MCF 10A (cell line): ENCODE data around the gene THRA. TPM values are rescaled to one million over a fixed set of nuclear protein-coding genes. Genes with fewer than 3 reads are reported as not detected.

Experiments used
- BruUV-seq: library from RNA; stranded (reverse); fragments of 400-500 nt; replicated peaks from 2 replicates; lab custom pipeline; 2021; lab: Mats Ljungman, UMichigan
- CTCF ChIA-PET: fragments of 300-600 bp; sonication (Branson Sonifier 250); formaldehyde crosslinking; extraction: SDS; loops from one replicate; lab custom pipeline; 2021; ENCODE audit warnings: antibody characterized with exemption, inconsistent platforms; lab: Yijun Ruan, JAX
- POLR2A ChIA-PET: fragments of 300-600, 350-650 bp; sonication (Branson Sonifier 250); formaldehyde crosslinking; extraction: SDS; loops from one replicate; lab custom pipeline; 2020; ENCODE audit warnings: antibody characterized with exemption, inconsistent platforms; lab: Yijun Ruan, JAX
- DNase-seq: peaks from one replicate; pipeline ENCODE4 v3.0.0-alpha.2; 2018; ENCODE audit not compliant: unreplicated experiment
- H3K27ac Mint-ChIP-seq: one replicate; pipeline ENCODE4 v1.8.0; 2022; ENCODE audit warnings: mild to moderate bottlenecking, low read depth, mixed read lengths; ENCODE audit not compliant: unreplicated experiment
- H3K27me3 Mint-ChIP-seq: one replicate; pipeline ENCODE4 v1.8.0; 2022; ENCODE audit warnings: mixed read lengths; ENCODE audit not compliant: insufficient read depth, unreplicated experiment
- H3K36me3 Mint-ChIP-seq: one replicate; pipeline ENCODE4 v1.8.0; 2022; ENCODE audit warnings: mild to moderate bottlenecking, moderate library complexity, mixed read lengths; ENCODE audit not compliant: insufficient read depth, unreplicated experiment
- H3K4me1 Mint-ChIP-seq: one replicate; pipeline ENCODE4 v1.8.0; 2022; ENCODE audit warnings: mixed read lengths; ENCODE audit not compliant: insufficient read depth, unreplicated experiment
- H3K4me3 Mint-ChIP-seq: one replicate; pipeline ENCODE4 v1.8.0; 2022; ENCODE audit warnings: mild to moderate bottlenecking, moderate library complexity, mixed read lengths; ENCODE audit not compliant: unreplicated experiment
- H3K9me3 Mint-ChIP-seq: one replicate; pipeline ENCODE4 v1.8.0; 2022; ENCODE audit warnings: mixed read lengths; ENCODE audit not compliant: unreplicated experiment
- intact Hi-C: fragments of 100-400 bp; cut with micrococcal nuclease; formaldehyde crosslinking; loops from 2 replicates; pipeline ENCODE4 v1.14.1; 2022
- total RNA-seq: library from RNA; stranded (reverse); gene quantifications from 2 replicates; pipeline ENCODE4 v1.2.3, GENCODE V29; 2022
- TF ChIP-seq, protein P1 (sequence below): fragments of 200-600 bp; IDR thresholded peaks from one replicate; pipeline ENCODE4 v1.8.0; 2022; ENCODE audit warnings: antibody characterized with exemption, mild to moderate bottlenecking; ENCODE audit not compliant: unreplicated experiment

THRA gene
- total RNA-seq, 1 experiment from 2014 or later, result 6.4 TPM

DNA sequence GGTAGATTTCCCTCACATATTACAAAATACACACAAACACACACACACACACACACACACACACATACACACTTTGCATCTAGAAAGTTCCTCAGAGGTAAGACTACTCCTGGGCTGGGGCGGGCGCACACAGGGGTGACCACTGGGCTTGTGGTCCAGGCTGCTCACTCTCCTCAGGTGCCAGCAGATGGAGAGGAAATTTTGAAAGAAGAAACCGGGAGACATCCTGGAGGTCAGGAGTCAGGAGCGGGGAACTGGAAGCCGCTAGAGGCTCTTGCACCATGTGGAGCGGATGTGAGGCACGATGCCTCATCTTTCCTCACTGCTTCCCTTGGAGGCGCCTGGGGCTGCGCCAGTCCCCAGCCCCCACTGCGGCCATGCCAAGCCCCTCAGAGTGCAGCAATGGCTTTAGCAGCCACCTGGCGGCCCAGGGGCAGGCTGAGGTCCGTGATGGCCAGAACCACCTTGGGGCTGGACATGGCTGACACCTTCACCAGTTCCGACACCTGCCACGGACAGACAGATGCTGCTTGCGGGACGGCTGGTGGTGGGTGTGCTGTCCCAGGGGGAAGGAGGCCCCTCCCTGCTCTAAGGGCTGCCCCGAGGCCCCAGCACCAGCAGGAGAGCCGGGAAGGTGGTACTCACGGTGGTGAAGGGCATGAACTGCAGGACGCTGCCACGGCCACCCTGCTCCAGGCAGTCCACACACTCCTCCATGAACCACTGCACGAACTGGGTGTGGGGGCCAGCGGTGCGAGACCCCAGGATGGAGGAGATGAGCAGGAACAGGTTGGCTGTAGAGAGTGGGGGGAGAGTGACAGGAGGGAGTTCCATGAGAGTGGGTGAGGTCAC is 43.4 kb upstream of the THRA start:
- Mint-ChIP-seq H3K4me1 (peaks cover 65% of the 10 kb centered on the region), H3K9me3 (no peaks in the 10 kb centered on the region), H3K27me3 (no peaks in the 10 kb centered on the region), H3K4me3 (peak overlapping the region; percentile 51), H3K36me3 (peaks cover 32% of the 10 kb centered on the region), H3K27ac (peak overlapping the region; percentile 59)
- peak; percentile 96 for DNase-seq
- TF ChIP-seq, protein P1, sequence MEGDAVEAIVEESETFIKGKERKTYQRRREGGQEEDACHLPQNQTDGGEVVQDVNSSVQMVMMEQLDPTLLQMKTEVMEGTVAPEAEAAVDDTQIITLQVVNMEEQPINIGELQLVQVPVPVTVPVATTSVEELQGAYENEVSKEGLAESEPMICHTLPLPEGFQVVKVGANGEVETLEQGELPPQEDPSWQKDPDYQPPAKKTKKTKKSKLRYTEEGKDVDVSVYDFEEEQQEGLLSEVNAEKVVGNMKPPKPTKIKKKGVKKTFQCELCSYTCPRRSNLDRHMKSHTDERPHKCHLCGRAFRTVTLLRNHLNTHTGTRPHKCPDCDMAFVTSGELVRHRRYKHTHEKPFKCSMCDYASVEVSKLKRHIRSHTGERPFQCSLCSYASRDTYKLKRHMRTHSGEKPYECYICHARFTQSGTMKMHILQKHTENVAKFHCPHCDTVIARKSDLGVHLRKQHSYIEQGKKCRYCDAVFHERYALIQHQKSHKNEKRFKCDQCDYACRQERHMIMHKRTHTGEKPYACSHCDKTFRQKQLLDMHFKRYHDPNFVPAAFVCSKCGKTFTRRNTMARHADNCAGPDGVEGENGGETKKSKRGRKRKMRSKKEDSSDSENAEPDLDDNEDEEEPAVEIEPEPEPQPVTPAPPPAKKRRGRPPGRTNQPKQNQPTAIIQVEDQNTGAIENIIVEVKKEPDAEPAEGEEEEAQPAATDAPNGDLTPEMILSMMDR, result no peak
- intact Hi-C loops, result no loop called here
- BruUV-seq, result TSS peak; percentile 4
- ChIA-PET CTCF (interaction anchor here (0.6 to 10.7 kb wide), 6 partner anchors 9 to 120 kb away, joined by 3 to 237 read pairs (median 4); no protein-coding TSS in a partner anchor), POLR2A (interaction anchor here (0.6 to 8.1 kb wide), 11 partner anchors 8 to 103 kb away, joined by 3 to 164 read pairs (median 7); partner anchors contain the start of genes MED24, NR1D1 and PSMD3)

DNA sequence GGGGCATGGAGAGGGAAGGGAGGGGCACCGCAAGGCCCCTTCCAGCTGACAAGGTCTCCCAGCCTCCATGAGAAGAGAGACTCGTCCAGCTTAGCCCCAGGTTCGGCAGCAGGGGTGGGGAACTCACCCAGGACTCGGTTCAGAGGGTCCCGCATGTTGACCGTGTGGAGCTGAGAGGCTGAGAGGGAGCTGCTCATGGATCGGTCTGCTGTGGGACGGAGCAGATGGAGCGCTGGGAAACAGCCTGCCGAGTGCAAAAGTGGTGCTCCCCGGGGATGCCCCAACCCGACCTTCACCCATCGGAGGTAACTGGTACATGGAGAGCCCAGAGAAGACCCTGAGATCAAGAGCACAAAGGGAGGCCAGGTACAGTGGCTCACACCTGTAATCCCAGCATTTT is 42.6 kb upstream of the THRA start:
- peak; percentile 28 for DNase-seq
- H3K4me3 Mint-ChIP-seq, result peak overlapping the region; percentile 51
- H3K27me3 Mint-ChIP-seq, result no peaks in the 10 kb centered on the region
- peaks cover 69% of the 10 kb centered on the region for H3K4me1 Mint-ChIP-seq
- TF ChIP-seq, protein P1, result no peak
- intact Hi-C loops, result loop anchor here (2.0 kb wide), 1 partner anchor 39 kb away; the partner anchor contains the start of gene PSMD3
- ChIA-PET CTCF (no interaction called here), POLR2A (interaction anchor here (1.3 to 3.5 kb wide), 3 partner anchors 12 to 92 kb away, joined by 3 to 79 read pairs (median 34); partner anchors contain the start of gene NR1D1)
- H3K27ac Mint-ChIP-seq, result peak overlapping the region; percentile 59
- no TSS peak for BruUV-seq
- H3K36me3 Mint-ChIP-seq, result peaks cover 35% of the 10 kb centered on the region
- no peaks in the 10 kb centered on the region for H3K9me3 Mint-ChIP-seq

DNA sequence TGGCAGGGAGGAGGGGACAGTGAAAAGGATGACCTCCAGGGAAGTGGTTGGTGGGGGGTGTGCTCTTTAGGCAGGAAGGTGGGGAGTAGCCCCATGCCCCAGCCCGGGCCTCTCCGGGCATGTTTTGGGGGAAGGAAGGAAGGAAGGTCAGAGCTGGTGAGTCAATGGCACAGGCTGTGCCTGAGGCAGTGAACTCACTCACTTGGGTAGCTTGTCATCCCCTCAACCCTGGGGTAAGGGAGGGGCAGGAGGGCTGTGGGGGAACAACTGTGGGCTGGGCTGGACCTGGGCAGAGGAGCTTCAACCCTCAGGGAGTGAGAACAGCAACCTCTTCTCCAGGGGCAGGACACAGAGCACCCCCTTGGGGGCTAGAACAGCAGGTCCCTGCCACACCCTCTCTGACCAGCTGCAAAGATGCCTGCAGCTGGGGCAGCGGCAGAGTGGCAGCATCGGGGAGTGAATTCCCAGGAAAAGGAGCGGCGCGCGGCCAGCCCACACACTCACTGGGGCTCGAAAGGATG is 41.3 kb upstream of the THRA start:
- Mint-ChIP-seq H3K4me3 (peak overlapping the region; percentile 47), H3K27me3 (no peaks in the 10 kb centered on the region), H3K9me3 (no peaks in the 10 kb centered on the region), H3K4me1 (peaks cover 74% of the 10 kb centered on the region), H3K36me3 (peaks cover 40% of the 10 kb centered on the region), H3K27ac (peak overlapping the region; percentile 96)
- TF ChIP-seq, protein P1, result no peak
- ChIA-PET CTCF (interaction anchor here (0.6 to 1.8 kb wide), 15 partner anchors 7 to 271 kb away, joined by 3 to 8 read pairs (median 4); partner anchors contain the start of genes CASC3 and PSMD3), POLR2A (interaction anchor here (0.5 to 3.5 kb wide), 24 partner anchors 11 to 828 kb away, joined by 3 to 79 read pairs (median 4); partner anchors contain the start of genes CASC3, MED24, NR1D1 and PSMD3)
- no TSS peak for BruUV-seq
- intact Hi-C loops, result loop anchor here (2.0 kb wide), 1 partner anchor 41 kb away; the partner anchor contains the start of gene PSMD3
- peak; percentile 99 for DNase-seq
